ENCODE measurements around the gene TCP11L2. TPM values are rescaled to one million over a fixed set of nuclear protein-coding genes. Genes with fewer than 3 reads are reported as not detected.
"Not testable (repeated sequence)": the region's sequence is repeated elsewhere in the genome, so short reads cannot be mapped to it uniquely, and the experiment has no call there.

Gene TCP11L2
- polyA plus RNA-seq, 1 experiment: 26.5 TPM

DNA sequence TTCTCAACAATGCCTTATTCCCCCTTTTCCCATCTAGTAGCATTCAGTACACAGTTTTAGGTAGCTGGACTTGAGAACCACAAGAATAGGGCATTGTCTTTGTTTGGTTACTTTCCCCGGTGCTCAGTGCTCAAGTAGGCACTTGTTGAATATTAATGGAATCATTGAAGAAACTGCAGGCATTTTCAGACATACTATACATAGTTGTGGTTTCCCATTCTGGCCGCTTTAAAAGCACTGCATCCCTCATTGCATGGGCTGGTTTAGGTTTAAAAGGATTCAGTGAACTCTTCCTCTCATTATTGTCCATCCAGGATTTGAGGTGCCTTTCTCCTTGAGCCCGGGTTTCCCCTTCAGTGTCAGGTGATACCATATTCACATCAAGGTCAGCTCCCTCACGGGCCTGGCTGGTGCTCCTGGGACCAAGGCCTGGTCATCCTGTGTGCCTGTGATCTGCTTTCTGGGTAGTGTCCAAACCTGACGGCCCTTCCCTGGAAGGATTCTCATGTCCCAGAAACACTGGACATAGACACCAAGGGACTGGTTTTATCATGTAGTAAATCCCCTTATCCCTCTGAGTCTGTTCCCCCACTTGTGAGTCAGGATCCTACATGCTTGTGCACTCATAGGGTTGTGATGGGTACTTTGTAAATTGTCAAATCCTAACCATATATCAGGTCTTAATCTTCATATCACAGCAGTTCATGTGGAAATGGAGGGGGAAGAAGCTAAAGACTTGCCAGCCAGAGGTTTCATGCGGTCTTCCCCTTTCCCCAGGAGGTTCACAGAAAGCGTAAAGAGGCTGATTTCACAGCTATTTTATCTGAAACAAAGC is 7.4 kb downstream of the TCP11L2 start:
- H3K27ac ChIP-seq (ENCODE audit: low read depth, low read length): no peak overlapping the region

DNA sequence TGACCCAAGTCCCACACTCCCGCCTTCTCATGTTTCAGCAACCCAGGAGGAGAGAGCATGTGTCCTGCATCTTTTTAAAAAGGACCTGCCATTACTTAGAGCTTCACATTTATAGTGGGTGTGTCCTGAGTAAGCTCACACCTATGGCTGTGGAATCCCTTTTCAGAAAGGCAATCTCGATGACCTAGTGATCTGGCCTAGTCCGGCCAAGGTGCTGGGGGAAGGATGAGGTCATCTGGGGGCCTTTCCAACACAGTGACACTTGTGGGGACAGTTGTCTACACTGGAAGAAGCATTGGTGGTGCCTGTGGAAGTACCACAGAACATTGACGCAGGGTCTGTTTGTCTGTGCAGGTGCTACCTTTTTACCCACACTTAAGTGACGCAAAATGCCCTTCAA is 8.2 kb downstream of the TCP11L2 start:
- Histone ChIP-seq H3K4me3 (ENCODE audit: low read depth, low read length) (no peak overlapping the region), H3K9me3 (ENCODE audit: control insufficient read depth, insufficient read depth, low read length) (no peaks in the 10 kb centered on the region), H3K27me3 (ENCODE audit: control insufficient read depth, insufficient read depth, low read length) (no peaks in the 10 kb centered on the region), H3K27ac (ENCODE audit: low read depth, low read length) (no peak overlapping the region)
- no peak for DNase-seq (ENCODE audit: low read depth, low spot score)
- ChIA-PET CTCF (interaction anchor here (0.6 kb wide), 1 partner anchor 47 kb away, joined by 4 read pairs; the partner anchor contains the start of gene POLR3B), POLR2A (interaction anchor here (1.0 kb wide), 1 partner anchor 15 kb away, joined by 3 read pairs; no protein-coding TSS in a partner anchor)
- TF ChIP-seq, protein P1, sequence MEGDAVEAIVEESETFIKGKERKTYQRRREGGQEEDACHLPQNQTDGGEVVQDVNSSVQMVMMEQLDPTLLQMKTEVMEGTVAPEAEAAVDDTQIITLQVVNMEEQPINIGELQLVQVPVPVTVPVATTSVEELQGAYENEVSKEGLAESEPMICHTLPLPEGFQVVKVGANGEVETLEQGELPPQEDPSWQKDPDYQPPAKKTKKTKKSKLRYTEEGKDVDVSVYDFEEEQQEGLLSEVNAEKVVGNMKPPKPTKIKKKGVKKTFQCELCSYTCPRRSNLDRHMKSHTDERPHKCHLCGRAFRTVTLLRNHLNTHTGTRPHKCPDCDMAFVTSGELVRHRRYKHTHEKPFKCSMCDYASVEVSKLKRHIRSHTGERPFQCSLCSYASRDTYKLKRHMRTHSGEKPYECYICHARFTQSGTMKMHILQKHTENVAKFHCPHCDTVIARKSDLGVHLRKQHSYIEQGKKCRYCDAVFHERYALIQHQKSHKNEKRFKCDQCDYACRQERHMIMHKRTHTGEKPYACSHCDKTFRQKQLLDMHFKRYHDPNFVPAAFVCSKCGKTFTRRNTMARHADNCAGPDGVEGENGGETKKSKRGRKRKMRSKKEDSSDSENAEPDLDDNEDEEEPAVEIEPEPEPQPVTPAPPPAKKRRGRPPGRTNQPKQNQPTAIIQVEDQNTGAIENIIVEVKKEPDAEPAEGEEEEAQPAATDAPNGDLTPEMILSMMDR (IDR thresholded peaks at IDR 0.05; ENCODE audit: low read depth, low read length): no peak

More for the DNA sequence above, 7.4 kb downstream of the TCP11L2 start:
- POLR2A ChIA-PET: interaction anchor here (0.8 to 1.0 kb wide), 2 partner anchors 48 to 63 kb away, joined by 3 to 4 read pairs; partner anchors contain the start of gene POLR3B
- no peaks in the 10 kb centered on the region for H3K27me3 ChIP-seq (ENCODE audit: control insufficient read depth, insufficient read depth, low read length)
- TF ChIP-seq, protein P1 (IDR thresholded peaks at IDR 0.05; ENCODE audit: low read depth, low read length): no peak
- DNase-seq (ENCODE audit: low read depth, low spot score): peak; percentile 37
- H3K4me3 ChIP-seq (ENCODE audit: low read depth, low read length): no peak overlapping the region
- CTCF ChIA-PET: interaction anchor here (0.6 to 1.0 kb wide), 3 partner anchors 47 to 86 kb away, joined by 3 to 4 read pairs (median 3); partner anchors contain the start of gene POLR3B
- H3K9me3 ChIP-seq (ENCODE audit: control insufficient read depth, insufficient read depth, low read length): no peaks in the 10 kb centered on the region

DNA sequence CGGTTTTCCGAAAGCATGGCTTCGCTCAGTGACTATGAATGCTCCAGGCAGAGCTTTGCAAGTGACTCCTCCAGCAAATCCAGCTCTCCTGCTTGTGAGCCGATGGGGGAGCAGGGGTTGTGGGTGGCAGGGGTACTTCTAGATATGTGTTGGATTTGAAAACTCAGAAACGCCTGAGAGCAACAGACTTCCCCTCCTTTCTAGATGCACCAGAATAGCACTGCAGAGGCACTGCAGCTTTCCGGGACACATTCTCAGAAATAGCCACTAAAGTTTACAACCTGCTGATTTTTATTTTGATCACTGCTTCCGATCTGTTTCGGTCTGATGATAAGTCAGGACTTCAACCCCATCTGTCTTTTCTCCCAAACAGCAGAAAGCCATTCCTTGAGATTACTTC is 8.6 kb downstream of the TCP11L2 start:
- no peaks in the 10 kb centered on the region for H3K27me3 ChIP-seq (ENCODE audit: control insufficient read depth, insufficient read depth, low read length)
- ChIA-PET POLR2A (interaction anchor here (1.0 kb wide), 1 partner anchor 15 kb away, joined by 3 read pairs; no protein-coding TSS in a partner anchor), CTCF (interaction anchor here (0.6 kb wide), 1 partner anchor 46 kb away, joined by 4 read pairs; the partner anchor contains the start of gene POLR3B)
- no peak overlapping the region for H3K27ac ChIP-seq (ENCODE audit: low read depth, low read length)
- no peak overlapping the region for H3K4me3 ChIP-seq (ENCODE audit: low read depth, low read length)
- no peak for DNase-seq (ENCODE audit: low read depth, low spot score)
- H3K9me3 ChIP-seq (ENCODE audit: control insufficient read depth, insufficient read depth, low read length): no peaks in the 10 kb centered on the region
- TF ChIP-seq, protein P1 (IDR thresholded peaks at IDR 0.05; ENCODE audit: low read depth, low read length): no peak

DNA sequence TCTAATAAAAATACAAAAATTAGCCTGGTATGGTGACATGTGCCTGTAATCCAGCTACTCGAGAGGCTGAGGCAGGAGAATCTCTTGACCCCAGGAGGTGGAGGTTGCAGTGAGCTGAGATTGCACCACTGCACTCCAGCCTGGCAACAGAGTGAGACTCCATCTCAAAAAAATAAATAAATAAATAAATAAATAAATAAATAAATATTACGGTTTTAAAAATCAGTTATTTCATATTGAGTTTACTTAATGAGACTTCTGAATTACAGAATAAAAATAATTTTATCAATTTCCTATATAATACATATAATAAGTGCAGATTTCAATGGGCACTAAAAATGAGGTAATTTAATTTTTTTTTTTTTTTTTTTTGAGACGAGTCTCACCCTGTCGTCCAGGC is 10.9 kb downstream of the TCP11L2 start:
- H3K4me3 ChIP-seq (ENCODE audit: low read depth, low read length); H3K27ac ChIP-seq (ENCODE audit: low read depth, low read length); CTCF ChIA-PET; DNase-seq (ENCODE audit: low read depth, low spot score); H3K27me3 ChIP-seq (ENCODE audit: control insufficient read depth, insufficient read depth, low read length); POLR2A ChIA-PET; H3K9me3 ChIP-seq (ENCODE audit: control insufficient read depth, insufficient read depth, low read length): not testable (repeated sequence)

DNA sequence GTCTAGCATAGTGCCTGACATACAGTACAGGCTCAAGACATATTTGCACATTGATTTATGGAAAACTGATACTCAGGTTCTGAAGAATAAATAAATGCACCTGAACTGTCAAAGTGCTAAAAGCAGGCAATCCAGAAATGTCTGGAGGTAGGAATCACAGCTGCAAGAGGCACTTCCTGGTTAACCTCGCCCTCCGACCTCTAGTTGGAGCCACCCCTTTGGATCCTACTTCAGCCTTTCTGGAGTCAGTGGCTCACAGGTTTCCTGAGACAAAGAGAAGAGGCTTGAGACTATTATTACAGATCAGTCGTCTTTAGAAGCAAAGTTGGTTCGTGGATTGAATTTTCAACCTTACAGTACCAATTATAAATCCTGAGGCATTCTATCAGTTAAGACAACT is 13.0 kb downstream of the TCP11L2 start:
- TF ChIP-seq, protein P1 (IDR thresholded peaks at IDR 0.05; ENCODE audit: low read depth, low read length): no peak
- ChIA-PET POLR2A (no interaction called here), CTCF (no interaction called here)
- Histone ChIP-seq H3K27ac (ENCODE audit: low read depth, low read length) (no peak overlapping the region), H3K27me3 (ENCODE audit: control insufficient read depth, insufficient read depth, low read length) (no peaks in the 10 kb centered on the region), H3K4me3 (ENCODE audit: low read depth, low read length) (no peak overlapping the region), H3K9me3 (ENCODE audit: control insufficient read depth, insufficient read depth, low read length) (no peaks in the 10 kb centered on the region)
- no peak for DNase-seq (ENCODE audit: low read depth, low spot score)
